ENCODE data around the gene DMD.

DNA sequence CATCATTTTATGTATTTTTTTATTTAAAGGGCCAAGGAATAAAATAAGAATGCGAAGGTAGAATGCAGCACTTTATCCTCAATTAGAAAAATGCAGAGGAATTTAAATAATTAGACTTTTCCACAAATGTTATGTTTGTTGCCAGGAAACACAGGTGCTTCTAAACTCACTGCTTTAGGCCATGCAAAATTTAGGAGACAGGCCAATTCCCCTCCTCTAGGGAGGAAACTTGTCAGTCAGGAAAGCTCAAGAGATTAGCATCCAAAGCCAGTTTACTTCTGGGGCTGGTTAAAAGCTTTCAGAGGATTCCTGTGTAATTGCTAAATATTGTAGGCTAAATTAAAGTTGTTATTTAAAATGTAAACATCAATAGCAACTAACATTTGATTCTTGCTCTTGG lies 124.5 kb downstream of the DMD start:
- TF ChIP-seq EZH2phosphoT487 (IDR thresholded peaks at IDR 0.05; ENCODE audit: insufficient read depth, low read depth) (no peak), EZH2 (IDR thresholded peaks at IDR 0.05; ENCODE audit: insufficient read depth, poor library complexity, severe bottlenecking) (no peak)

Measured in GM23248 (cell line).